Fibroblast of the conjunctiva (primary cell): Measurements from ENCODE around the gene MVB12A.
A peak's percentile ranks its signal among the peaks of the same experiment; 100 is the strongest.

Source experiments
- DNase-seq: peaks from one replicate; pipeline ENCODE4 v3.0.0-alpha.2; 2010; ENCODE audit warnings: low read depth

Gene MVB12A

DNA sequence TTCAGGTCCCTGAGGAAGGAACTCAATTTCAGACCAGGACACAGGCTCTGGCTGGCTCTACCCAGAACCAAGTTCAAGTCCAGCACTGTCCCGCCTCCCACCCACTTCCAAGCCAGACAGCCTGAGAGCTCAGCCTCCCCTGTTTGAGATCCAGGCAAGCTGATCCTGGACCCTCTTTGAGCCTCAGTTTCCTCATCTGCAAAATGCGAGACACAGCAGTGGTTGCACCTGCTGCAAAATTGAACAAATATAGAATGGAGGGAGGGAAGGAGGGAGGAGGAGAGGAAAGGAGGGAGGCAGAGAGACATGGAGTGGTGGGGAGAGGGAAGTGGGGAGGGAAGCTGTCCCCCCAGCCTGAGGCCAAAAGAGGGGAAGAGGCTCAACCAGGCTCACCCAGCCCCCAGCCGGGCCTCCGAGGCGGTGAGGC, 27.9 kb downstream of the MVB12A start:
- DNase-seq = no peak

DNA sequence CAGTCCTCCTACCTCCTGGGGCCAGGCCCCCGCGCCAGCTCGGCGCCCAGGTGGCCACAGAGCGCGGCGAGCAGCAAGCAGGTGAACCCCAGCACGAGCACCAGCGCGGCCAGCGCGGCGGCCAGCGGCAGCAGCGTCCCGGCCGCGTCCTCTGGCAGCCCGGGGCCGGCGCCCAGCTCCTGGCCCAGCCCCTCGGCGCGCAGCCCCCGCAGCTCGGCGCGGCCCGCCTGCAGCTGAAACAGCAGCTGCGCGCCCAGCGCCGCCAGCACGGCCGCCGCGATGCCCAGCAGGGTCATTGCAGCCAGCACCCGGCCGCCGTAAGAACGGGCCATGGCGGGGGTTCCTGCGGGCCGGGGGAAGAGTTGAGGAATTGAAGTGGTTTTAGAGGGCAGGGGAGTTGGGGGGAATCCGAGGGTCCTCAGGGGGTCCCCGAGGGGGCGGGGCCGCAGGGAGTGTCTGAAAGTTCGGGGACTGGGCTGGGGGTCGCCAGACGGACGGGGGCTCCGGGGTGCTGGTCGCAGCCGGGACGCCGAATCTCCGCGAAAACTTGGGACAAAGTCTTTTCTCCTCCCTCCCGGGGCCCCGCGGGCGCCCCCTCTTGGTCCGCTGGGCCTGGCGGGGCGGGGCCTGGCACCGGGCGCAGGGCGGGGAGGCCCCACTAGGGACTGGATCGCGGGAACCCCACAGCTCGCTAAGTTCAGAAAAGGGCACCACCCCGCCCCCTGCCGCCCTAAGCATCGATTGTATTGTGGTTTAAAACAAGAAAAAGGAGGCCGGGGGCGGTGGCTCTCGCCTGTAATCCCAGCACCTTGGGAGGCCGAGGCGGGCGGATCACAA, 28.5 kb downstream of the MVB12A start, which contains the start of gene TMEM221:
Gene TMEM221 (minus strand): TSS at position 538 of the 837 bp plus-strand sequence. CDS start 206 bp downstream, at position 332.
- no peak for DNase-seq

DNA sequence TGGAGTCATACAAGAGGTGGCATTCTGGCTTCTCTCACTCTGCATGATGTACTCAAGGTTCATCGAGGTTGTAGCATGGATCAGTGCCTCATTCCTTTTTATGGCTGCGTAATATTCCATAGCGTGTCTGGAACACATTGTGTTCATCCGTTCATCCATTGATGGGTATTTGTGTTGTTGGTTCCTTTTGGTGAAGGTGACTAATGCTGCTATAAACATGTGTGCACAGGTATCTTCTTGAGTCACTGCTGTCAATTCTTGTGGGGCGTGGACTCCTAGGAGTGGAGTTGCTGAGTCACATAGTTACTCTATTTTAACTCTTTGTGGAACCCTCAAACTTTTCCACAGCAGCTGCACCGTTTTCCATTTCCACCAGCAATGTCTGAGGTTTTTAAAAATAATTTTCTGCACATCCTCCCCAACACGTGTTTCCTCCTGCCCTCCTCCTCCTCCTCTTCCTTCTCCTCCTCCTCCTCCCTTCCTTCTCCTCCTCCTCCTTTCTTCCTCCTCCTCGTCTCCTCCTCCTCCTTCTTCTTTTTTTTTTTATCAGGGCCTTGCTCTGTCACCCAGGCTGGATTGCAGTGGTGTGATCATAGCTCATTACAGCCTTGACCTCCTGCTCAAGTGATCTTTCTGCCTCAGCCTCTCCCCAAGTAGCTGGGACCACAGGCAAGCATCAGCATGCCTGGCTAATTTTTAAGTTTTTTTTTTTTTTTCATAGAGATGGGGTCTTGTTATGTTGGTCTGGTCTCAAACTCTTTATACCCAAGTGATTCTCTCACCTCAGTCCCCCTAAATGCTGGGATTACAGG, 30.6 kb downstream of the MVB12A start:
- DNase-seq = no peak

DNA sequence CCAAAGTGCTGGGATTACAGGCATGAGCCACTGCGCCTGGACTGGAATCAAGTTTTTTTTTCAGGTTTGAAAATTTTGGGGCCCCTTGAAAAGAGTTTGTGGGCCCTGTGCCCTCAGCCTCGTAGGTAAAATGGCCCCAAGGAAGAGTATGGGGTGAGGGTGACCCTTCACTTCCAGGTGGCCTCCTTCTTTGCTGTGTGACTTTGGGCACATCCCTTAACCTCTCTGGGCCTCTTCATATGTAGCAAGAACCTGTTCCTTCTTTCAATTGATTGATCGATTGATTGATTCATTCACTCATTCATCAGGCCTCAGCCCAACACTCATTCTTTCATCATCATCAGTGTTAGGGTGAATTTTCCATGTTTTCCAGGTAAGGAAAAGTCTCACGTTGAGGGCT, 32.0 kb downstream of the MVB12A start:
- no peak for DNase-seq

DNA sequence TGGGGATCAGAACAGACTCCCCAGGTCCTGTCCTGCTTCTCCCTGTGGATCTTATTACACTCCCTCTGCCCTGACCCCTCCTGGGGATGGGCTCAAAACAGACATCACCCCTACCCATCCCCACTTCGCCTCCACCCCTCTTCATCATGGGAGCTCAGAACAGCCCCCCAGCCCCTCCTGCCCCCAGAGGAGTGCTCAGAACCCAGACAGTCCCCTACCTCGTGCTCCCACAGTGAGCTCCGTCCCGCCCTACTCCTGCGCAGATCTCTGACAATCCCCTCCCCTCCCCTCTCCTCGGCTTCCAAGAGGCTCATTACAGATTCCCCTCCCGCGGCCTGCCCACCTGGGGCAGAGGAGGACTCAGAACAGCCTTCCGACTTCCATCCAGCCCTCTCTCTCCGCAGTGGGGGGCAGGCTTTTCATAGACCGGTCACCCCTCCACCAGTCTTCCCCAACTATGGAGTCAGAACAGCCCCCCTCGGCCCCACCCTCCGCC, 34.8 kb downstream of the MVB12A start:
- no peak for DNase-seq

DNA sequence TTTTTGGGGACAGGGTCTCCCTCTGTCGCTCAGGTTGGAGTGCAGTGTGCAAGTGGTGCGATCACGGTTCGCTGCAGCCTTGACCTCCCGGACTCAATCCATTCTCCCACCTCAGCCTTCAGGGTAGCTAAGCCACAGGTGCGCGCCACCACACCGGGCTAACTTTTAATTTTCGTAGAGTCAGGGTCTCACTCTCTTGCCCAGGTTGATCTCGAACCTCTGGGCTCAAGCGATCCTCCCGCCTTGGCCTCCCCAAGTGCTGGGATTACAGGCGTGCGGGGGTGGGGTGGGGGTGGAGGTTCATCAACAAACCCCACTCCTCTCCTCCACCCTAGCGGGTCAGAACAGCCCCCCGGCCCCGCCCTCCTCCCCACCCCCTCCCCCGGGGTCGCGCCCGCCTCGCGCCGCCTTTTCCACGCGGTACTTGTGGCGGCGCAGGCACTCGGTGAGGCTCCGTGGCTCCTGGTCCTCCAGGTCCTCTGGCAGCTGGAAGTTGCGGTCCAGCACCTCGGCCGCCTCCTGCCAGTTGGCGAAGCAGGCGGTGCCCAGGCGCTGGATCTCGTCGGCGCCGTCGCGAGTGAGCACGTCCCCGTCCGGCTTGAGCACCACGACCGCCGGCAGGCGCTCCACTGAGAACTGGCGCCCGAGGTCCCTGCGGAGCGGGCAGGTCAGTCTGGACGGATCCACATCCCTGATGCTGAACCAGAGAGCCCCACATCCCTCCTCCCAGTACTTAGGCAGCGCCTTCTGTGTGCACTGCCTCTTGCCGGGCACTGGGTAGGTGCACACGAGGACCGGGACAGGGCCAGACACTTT, 35.7 kb downstream of the MVB12A start:
- DNase-seq = no peak

DNA sequence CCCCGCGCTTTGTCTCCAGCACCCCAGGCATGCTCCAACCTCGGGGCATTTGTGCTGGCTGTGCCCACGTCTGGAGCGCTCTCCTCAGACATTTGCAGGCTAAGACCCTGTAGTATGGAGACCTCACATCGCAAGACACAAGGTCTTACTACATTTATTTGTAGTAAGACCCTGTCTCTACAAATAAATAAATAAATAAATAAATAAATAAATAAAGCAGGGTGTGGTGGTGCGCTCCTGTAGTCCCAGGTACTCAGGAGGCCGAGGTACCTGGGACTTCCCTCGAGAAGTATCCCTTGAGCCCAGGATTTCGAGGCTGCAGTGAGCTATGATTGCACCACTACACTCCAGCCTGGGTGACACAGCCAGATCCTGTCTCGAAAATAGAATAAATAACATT, 36.3 kb downstream of the MVB12A start:
- no peak for DNase-seq

DNA sequence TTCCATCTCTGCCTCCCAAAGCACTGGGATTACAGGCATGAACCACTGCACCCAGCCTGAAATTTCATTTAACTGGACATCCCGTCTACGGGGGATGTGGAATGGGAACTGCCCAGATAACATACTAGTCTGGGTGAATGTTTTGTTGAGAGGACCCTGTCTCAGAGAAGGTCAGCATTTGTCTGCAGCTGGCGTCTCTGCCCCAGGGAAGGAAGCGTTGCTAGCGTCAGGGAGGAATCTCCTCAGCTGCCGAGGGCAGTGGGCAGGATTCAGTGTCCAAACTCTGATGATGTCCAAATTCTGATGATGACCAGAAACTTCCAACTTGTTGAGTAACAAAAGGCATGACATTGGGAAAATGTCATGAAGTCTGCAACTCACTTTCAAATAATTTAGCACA, 37.8 kb downstream of the MVB12A start:
- DNase-seq = no peak

DNA sequence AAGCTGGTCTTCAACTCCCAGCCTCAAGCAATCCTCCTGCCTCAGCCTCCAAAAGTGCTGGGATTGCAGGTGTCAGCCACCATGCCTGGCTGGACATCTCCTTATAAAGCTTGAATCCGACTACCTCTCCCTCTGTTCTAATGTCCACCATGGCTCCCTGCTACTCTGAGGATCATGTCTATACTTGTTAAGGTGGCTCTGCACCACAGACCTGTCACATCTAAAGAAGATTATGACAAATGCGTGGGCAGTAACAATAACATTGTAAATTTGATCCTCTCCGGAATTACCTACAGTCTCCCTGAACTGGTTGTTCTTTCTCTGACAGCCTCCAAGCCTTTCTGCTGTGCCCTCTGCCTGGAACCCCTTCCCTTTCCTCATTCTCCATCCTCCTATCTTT, 39.1 kb downstream of the MVB12A start:
- DNase-seq = no peak

DNA sequence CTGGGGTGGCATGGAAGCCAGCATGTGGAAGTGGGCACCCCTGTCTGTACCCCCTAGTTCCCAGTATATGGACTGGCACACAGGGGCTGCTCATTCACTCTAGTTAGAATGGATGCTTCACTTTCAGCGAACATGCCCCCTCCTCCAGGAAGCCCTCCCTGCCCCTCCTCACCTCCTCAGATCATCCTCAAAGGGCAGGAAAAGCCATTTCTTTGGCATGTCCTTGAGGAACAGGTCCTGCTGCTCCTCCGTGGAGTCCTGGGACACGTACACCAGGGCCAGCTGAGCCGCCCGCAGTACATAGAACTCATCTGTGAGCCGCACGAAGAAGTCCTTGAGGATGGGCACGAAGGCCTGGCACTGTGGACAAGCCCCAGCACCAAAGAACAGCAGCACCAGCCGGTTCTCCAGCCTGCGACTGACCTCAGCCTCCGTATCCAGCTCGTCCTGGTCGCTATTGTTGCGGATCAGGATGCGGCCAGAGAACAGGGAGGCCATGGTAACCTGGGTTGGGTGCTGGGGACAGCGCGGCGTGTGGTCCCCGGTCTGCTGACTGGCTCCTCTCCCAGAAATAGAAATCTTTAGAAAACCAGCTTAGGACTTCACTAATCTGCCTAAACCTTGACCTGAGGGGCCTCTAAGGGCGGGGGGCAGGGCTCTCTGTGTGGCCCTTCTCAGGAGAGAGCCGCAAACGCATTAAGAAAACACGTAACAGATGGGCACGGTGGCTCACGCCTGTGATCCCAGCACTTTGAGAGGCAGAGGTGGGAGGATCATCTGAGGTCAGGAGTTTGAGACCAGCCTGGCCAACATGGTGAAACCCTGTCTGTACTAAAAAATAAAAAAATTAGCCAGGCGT, 40.8 kb downstream of the MVB12A start, which contains the start of gene NXNL1:
Gene NXNL1 (minus strand): TSS at position 555 of the 859 bp plus-strand sequence. CDS start 57 bp downstream, at position 498.
- no peak for DNase-seq

DNA sequence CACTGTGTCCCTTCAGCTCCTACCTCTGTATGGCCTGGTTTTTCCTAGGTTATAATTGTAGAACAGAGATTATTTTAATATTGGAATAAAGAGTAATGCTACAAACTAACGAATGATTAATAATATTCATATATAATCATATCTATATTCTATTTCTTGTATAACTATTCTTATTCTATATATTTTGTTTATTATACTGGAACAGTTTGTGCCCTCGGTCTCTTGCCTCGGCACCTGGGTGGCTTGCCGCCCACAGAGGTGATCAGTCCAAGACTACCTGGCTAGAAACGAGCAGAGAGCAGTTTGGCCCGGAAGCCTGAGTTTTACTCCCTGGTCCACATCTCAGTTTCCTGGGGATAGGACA, 46.6 kb downstream of the MVB12A start:
- no peak for DNase-seq

DNA sequence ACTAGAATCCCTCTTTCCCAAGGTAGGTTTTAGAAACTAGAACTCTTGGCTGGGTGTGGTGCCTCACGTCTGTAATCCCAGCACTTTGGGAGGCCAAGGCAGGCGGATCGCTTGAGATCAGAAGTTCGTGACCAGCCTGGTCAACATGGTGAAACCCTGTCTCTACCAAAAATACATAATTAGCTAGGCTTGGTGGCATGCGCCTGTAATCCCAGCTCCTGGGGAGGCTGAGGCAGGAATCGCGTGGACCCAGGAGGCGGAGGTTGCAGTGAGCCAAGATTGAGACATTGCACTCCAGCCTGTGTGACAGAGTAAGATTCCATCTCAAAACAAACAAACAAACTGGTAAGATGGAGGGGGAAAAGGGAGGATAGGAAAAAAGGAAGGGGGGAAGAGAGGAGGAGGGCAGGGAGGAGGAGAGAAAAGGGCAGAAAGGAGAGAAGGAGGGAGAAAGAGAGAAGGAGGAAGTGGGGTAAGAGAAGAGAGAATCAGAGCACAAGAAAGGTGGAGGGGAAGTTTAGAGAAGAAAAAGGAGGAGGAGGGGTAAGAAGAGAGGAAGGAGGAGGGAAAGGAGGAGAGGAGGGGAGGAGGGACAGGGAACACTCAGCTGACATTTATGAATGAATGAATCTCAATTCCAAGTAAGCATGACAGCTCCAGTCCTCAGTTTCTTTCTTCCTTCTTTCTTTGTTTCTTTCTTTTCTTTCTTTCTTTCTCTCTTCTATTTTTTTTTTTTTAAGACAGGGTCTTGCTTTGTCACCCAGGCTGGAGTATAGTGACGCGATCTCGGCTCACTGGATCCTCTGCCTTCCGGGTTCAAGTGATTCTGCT, 47.8 kb downstream of the MVB12A start:
- DNase-seq = no peak

DNA sequence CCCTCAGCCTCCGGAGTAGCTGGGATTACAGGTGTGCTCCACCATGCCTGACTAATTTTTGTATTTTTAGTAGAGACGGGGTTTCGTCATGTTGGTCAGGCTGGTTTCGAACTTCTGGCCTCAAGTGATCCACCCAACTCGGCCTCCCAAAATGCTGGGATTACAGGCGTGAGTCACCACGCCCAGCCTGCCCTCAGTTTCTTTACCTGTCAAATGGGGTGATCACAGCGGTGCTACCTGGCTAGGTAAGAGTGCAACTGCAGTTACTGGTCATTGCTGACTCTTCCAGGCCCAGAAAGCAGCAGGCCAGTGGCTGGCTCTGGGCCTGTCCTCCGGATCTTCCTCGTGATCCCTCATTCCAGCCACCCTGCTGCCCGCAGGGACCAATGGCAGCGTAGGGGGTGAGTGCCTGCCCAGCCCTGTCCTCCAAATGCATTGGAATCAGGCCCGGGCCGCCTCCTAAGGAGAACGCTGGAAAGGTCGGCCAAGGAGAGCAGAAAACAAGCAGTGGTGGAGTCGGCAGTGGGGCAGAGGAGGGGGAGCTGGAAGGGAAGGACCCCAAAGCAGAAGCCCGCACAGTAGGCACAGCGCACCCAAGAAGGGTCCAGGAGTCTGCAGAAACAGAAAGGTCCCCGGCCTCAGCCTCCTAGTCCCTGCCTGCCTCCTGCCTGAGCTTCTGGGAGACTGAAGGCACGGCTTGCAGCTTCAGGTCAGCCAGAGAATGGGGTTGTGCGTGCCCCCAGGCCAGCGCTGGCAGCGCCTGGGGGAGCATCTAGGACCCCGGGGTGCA, 48.6 kb downstream of the MVB12A start:
- no peak for DNase-seq

DNA sequence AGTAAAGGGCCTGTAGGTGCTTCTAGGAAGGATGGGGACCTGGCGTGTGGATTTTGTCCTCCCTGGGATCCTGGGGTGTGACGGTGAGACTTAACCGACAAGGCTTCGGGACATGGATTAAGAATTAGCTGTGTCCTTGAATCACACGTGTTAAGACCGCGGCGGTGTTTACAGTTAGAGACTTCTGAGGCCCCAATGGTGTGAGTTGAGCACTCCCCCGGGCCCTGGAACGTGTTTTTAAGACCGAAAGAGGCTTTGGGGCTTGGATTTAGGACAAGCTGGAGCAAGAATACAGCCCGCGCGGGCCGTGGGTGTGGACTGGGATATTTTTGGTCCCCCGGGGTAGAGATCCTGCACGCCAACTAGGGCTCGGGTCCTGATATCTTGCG, 49.2 kb downstream of the MVB12A start:
- no peak for DNase-seq

DNA sequence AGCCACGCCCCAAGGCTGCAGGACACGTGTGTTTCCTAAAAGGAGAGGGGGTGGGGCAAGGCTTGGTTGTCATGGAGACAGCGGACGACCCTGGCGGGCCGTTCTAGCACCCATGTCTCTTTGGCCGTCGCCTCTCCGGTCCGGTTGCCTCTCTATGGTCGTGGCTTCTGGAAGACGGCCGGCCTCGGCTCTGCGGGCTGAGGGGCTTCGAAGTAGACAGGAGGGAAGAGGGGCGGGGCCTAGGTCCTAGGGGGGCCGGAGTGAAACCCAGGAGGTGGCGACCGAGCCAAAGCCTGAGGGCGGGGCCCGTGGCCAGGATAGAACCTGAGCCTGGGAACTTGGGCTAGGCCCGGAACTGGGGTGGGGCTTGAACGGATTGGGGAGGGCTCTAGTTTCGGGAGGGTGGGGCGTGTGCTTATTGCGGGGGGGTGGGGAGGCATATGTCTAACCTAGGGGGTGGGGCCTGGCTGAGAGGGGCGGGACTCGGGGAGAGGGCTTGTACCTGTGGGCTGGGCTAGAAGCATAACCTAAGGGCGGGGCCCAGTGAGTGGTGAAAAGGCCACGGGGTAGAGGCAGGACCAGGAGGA, 49.7 kb downstream of the MVB12A start:
- DNase-seq = peak; percentile 95

DNA sequence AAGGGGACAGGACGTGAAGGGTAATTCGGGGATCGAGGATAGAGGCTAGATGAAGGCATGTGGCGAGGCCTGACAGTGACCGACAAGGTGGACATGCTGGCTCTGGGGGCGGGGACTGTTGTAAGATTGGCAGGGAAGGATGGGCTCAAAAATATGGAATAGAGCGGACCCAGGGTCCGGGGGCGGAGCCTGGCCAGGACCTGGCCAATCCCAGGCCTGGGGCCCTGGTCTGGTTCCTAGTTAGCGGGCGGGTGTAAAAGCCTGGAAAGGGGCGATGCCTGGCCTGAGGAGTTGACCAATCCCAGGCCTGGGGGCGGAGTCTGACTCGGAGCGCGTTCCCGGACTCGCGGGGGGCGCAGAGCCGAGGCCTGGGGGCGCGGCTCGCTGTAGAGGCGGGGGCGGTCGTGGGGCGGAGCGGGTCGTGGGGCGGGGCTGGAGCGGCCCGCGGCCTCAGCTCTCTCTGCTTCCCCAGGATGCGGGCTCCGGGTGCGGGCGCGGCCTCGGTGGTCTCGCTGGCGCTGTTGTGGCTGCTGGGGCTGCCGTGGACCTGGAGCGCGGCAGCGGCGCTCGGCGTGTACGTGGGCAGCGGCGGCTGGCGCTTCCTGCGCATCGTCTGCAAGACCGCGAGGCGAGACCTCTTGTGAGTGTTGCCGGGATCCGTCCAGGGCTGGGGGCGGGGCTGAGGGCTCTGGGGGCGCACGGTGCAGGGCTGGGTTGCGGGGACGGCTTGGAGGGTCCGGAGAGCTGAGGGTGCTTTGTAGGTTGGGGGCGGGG, 50.4 kb downstream of the MVB12A start, which contains the start of gene SLC27A1:
Gene SLC27A1 (plus strand): TSS at position 457 of the 774 bp plus-strand sequence. CDS start 17 bp downstream, at position 474.
- peak; percentile 98 for DNase-seq

DNA sequence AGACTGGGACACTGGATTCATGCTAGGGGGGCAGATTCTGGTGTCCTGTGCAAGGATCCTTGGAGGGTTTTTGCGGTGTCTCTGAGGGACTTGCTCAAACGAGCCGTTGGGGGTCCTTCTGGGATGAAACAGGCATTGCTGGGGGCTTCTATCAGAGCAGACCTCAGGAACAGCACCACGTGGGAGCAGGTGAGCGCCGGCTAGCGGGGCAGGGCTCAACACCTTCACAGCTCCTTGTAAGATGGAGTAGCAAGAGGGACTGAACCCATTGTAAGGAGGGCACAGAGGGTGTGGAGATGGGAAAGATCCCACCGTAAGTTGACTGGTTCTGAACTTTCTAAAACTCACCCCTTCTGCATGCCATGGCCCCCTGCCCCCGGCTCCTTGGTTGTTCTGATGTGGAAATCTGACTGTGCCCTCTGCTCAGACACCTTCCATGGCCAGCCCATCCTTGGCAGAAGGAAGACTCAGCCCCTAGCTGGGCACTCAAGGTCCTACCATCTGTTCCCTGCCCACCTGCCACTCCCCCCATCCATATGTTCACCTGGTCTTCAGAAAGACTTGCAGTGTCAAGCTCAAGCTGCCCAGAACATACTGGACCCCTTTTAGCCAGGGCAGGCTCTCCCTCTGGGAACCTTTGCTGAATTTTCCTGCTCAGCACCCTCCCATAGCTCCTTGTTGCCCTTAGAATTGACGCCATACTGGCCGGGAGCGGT, 51.7 kb downstream of the MVB12A start:
- no peak for DNase-seq
